NCI-H460 (cell line): ENCODE data around the gene FDX1. TPM values are rescaled to one million over a fixed set of nuclear protein-coding genes. Genes with fewer than 3 reads are reported as not detected.

Experiments used
- DNase-seq: peaks from one replicate; pipeline ENCODE4 v3.0.0-alpha.2; 2016; ENCODE audit warnings: low read depth; ENCODE audit errors: extremely low read depth
- total RNA-seq: library from RNA; depleted of rRNA; stranded (reverse); fragments of >200 nt; shearing (Covaris generic); gene quantifications from 2 replicates; pipeline ENCODE4 v1.2.3, GENCODE V29; 2014; rRNA removed

Gene FDX1
- total RNA-seq, 1 experiment from 2014 or later = 9.7 TPM

- DNase-seq = no peak
These were observed 67.7 kb downstream of the FDX1 start for GRCh38 chr11:110497231-110497978.

GRCh38 chr11:110501428-110501827 lies 71.7 kb downstream of the FDX1 start:
- no peak for DNase-seq

GRCh38 chr11:110505528-110506284 lies 76.0 kb downstream of the FDX1 start:
- DNase-seq = no peak

- DNase-seq = no peak
These were observed 77.6 kb downstream of the FDX1 start for GRCh38 chr11:110507328-110507727.

- no peak for DNase-seq
These were observed 79.0 kb downstream of the FDX1 start for GRCh38 chr11:110508786-110509185.

- no peak for DNase-seq
These were observed 79.7 kb downstream of the FDX1 start for GRCh38 chr11:110509472-110509871.

GRCh38 chr11:110512026-110512425 lies 82.3 kb downstream of the FDX1 start:
- DNase-seq = no peak

- DNase-seq = no peak
These were observed 83.6 kb downstream of the FDX1 start for GRCh38 chr11:110513259-110513801.

- no peak for DNase-seq
These were observed 84.2 kb downstream of the FDX1 start for GRCh38 chr11:110513846-110514437.

Other genes starting within 250 kb of the FDX1 start
- 58.9 and 86.3 TPM in 2 replicates for gene RDX, start 133.3 kb upstream of the FDX1 start, total RNA-seq